ENCODE data around the gene S100B. TPM values are rescaled to one million over a fixed set of nuclear protein-coding genes. Genes with fewer than 3 reads are reported as not detected.

Gene S100B
- total and polyA plus RNA-seq, 2 of the 13 experiments (the other 11 are each of a cell fraction or from before 2014, with no cell fraction given), result not detected

- no peak for TF ChIP-seq PTBP1 (IDR thresholded peaks at IDR 0.05; ENCODE audit: low read depth, low read length, poor library complexity, severe bottlenecking)
These were observed 2.8 kb upstream of the S100B start (continued) for GRCh38 chr21:46607636-46608035.

GRCh38 chr21:46606427-46606813, 1.5 kb upstream of the S100B start:
- TF ChIP-seq ZNF878 (CRISPR knock-in tag; IDR thresholded peaks at IDR 0.05), result no peak
- TF ChIP-seq ZNF652 (CRISPR knock-in tag; IDR thresholded peaks at IDR 0.05; ENCODE audit: borderline replicate concordance, low read depth), result peak; percentile 62; the same call in 1 of the 2 replicates
- TF ChIP-seq TFAP4 (IDR thresholded peaks at IDR 0.05; ENCODE audit: borderline replicate concordance, low read depth), result no peak
- no TSS peak for BruUV-seq (replicated peaks)
- H2AFZ ChIP-seq (ENCODE audit: low read length), result no peak overlapping the region
- in situ Hi-C loops (cut with HindIII; ENCODE audit: extremely low pct_ligation_motif_present, low pct_unique_long_range_greater_than_20kb) (no loop called here), intact Hi-C loops (cut with micrococcal nuclease; ENCODE audit: unreplicated experiment) (no loop called here)
- H3K9ac ChIP-seq (ENCODE audit: insufficient read depth, low read depth, low read length), result no peak overlapping the region
- WGBS (ENCODE audit: low lambda C conversion rate), result 43% methylated on average over 1 of the region's 7 CpGs
- no peaks in the 10 kb centered on the region for H3K79me2 ChIP-seq (ENCODE audit: insufficient read depth, low read length)
- FAIRE-seq, result no peak
- H3K9me3 ChIP-seq (ENCODE audit: low read length), result no peaks in the 10 kb centered on the region
- no peaks in the 10 kb centered on the region for H3K36me3 ChIP-seq (replicated peaks in 1 of 2; ENCODE audit: control insufficient read depth in 1 of 2, insufficient read depth in 2 of 2, low read length in 2 of 2)
- H3K4me1 ChIP-seq (ENCODE audit: insufficient read depth, low read length), result peaks cover 29% of the 10 kb centered on the region
- no peak for DNase-seq (ENCODE audit: low spot score)
- no peak overlapping the region for H3K27ac ChIP-seq (ENCODE audit: extremely low read length, insufficient read depth, low read length)
- ChIA-PET CTCF (ENCODE audit: low intra/inter-chr PET ratio, low total read pairs) (no interaction called here), POLR2A (no interaction called here)
- peak; percentile 38 for ATAC-seq
- H3K4me2 ChIP-seq (ENCODE audit: low read depth, low read length), result no peak overlapping the region
- H3K4me3 ChIP-seq (replicated peaks in 1 of 3; ENCODE audit: insufficient read depth in 1 of 3, low read depth in 2 of 3, low read length in 3 of 3), result no peak overlapping the region
- H4K20me1 ChIP-seq (ENCODE audit: insufficient read depth, low read length), result no peaks in the 10 kb centered on the region
- peaks cover 0 to 33% of the 10 kb centered on the region in 2 experiments; a peak in 4 of 5 replicates for H3K27me3 ChIP-seq (ENCODE audit: control insufficient read depth in 1 of 2, insufficient read depth in 2 of 2, low read length in 2 of 2)

GRCh38 chr21:46605767-46606426, 1.0 kb upstream of the S100B start:
- Histone ChIP-seq H3K9me3 (ENCODE audit: low read length) (no peaks in the 10 kb centered on the region), H3K79me2 (ENCODE audit: insufficient read depth, low read length) (no peaks in the 10 kb centered on the region), H3K4me3 (replicated peaks in 1 of 3; ENCODE audit: insufficient read depth in 1 of 3, low read depth in 2 of 3, low read length in 3 of 3) (no peak overlapping the region), H3K27ac (ENCODE audit: extremely low read length, insufficient read depth, low read length) (no peak overlapping the region), H4K20me1 (ENCODE audit: insufficient read depth, low read length) (no peaks in the 10 kb centered on the region), H3K36me3 (replicated peaks in 1 of 2; ENCODE audit: control insufficient read depth in 1 of 2, insufficient read depth in 2 of 2, low read length in 2 of 2) (no peaks in the 10 kb centered on the region), H3K4me1 (ENCODE audit: insufficient read depth, low read length) (peaks cover 35% of the 10 kb centered on the region), H2AFZ (ENCODE audit: low read length) (no peak overlapping the region), H3K9ac (ENCODE audit: insufficient read depth, low read depth, low read length) (no peak overlapping the region), H3K4me2 (ENCODE audit: low read depth, low read length) (no peak overlapping the region), H3K27me3 (ENCODE audit: control insufficient read depth in 1 of 2, insufficient read depth in 2 of 2, low read length in 2 of 2) (peaks cover 0 to 33% of the 10 kb centered on the region in 2 experiments; a peak in 4 of 5 replicates)
- DNase-seq (ENCODE audit: low spot score), result no peak
- ChIA-PET CTCF (ENCODE audit: low intra/inter-chr PET ratio, low total read pairs) (no interaction called here), POLR2A (interaction anchor here (0.9 kb wide), 1 partner anchor 30 kb away, joined by 3 read pairs; the partner anchor contains the start of gene PRMT2)
- peak; percentile 21; the same call in 1 of the 3 replicates for ATAC-seq
- 69% methylated on average over 8 of the region's 14 CpGs for WGBS (ENCODE audit: low lambda C conversion rate)
- intact Hi-C loops (cut with micrococcal nuclease; ENCODE audit: unreplicated experiment), result no loop called here
- FAIRE-seq, result no peak
- no TSS peak for BruUV-seq (replicated peaks)
- in situ Hi-C loops (cut with HindIII; ENCODE audit: extremely low pct_ligation_motif_present, low pct_unique_long_range_greater_than_20kb), result no loop called here
- TF ChIP-seq MNT (IDR thresholded peaks at IDR 0.05) (no peak), ZBTB44 (CRISPR knock-in tag; IDR thresholded peaks at IDR 0.05) (no peak), U2AF2 (IDR thresholded peaks at IDR 0.05; ENCODE audit: low read depth, low read length) (no peak), SMARCC2 (IDR thresholded peaks at IDR 0.05) (no peak), ZSCAN31 (CRISPR knock-in tag; IDR thresholded peaks at IDR 0.05; ENCODE audit: low read depth) (no peak), ZNF329 (CRISPR knock-in tag; IDR thresholded peaks at IDR 0.05; ENCODE audit: low read depth) (no peak), LCORL (IDR thresholded peaks at IDR 0.05) (no peak), LCORL (CRISPR knock-in tag; IDR thresholded peaks at IDR 0.05) (no peak)

Data from HepG2 (cell line).